OCI-LY3 (cell line): ENCODE data around the gene XNDC1N.

Experiments
- EZH2phosphoT487 ChIP-seq: fragments of 200-600 bp; shearing (Covaris generic); IDR thresholded peaks from 2 replicates; pipeline ENCODE4 v1.6.1; 2018; ENCODE audit warnings: antibody characterized with exemption, mixed run types, low read depth
- TF ChIP-seq, protein P1 (sequence below): fragments of 200-600, 300-600 bp; sonication (generic); IDR thresholded peaks from 2 replicates; pipeline ENCODE4 v1.5.1; 2014; ENCODE audit warnings: antibody characterized with exemption, low read length, low read depth

GRCh38 chr11:71963468-71963867, 35.1 kb upstream of the XNDC1N start:
- TF ChIP-seq, protein P1, sequence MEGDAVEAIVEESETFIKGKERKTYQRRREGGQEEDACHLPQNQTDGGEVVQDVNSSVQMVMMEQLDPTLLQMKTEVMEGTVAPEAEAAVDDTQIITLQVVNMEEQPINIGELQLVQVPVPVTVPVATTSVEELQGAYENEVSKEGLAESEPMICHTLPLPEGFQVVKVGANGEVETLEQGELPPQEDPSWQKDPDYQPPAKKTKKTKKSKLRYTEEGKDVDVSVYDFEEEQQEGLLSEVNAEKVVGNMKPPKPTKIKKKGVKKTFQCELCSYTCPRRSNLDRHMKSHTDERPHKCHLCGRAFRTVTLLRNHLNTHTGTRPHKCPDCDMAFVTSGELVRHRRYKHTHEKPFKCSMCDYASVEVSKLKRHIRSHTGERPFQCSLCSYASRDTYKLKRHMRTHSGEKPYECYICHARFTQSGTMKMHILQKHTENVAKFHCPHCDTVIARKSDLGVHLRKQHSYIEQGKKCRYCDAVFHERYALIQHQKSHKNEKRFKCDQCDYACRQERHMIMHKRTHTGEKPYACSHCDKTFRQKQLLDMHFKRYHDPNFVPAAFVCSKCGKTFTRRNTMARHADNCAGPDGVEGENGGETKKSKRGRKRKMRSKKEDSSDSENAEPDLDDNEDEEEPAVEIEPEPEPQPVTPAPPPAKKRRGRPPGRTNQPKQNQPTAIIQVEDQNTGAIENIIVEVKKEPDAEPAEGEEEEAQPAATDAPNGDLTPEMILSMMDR: no peak
- TF ChIP-seq EZH2phosphoT487: no peak
